Skeletal muscle satellite cell (primary cell): Measurements from ENCODE around the gene GSTO2.

Experiments
- H3K27me3 ChIP-seq: 2 replicates; pipeline ENCODE4 v1.7.0; 2013; ENCODE audit warnings: low read length; ENCODE audit not compliant: control insufficient read depth, insufficient read depth
- H3K36me3 ChIP-seq: 2 replicates; pipeline ENCODE4 v1.7.0; 2013; ENCODE audit warnings: mild to moderate bottlenecking, control low read depth, low read length; ENCODE audit not compliant: insufficient read depth
- H3K4me1 ChIP-seq: 2 replicates; pipeline ENCODE4 v1.7.0; 2013; ENCODE audit warnings: low read length; ENCODE audit not compliant: control insufficient read depth, insufficient read depth
- H3K4me2 ChIP-seq: 2 replicates; pipeline ENCODE4 v1.7.0; 2013; ENCODE audit warnings: mild to moderate bottlenecking, low read length
- H3K4me3 ChIP-seq: 2 replicates; pipeline ENCODE4 v1.7.0; 2013; ENCODE audit warnings: low read length
- H3K9ac ChIP-seq: 2 replicates; pipeline ENCODE4 v1.7.0; 2013; ENCODE audit warnings: mild to moderate bottlenecking, low read depth, low read length, moderate library complexity
- H3K9me3 ChIP-seq: replicated peaks from 2 replicates; pipeline ENCODE4 v1.7.0; 2013; ENCODE audit warnings: mild to moderate bottlenecking, control low read depth, low read length

Gene GSTO2

GRCh38 chr10:104314591-104315485 lies 45.9 kb downstream of the GSTO2 start:
- Histone ChIP-seq H3K4me1 (peaks cover 54% of the 10 kb centered on the region), H3K9ac (no peak overlapping the region), H3K9me3 (no peaks in the 10 kb centered on the region), H3K36me3 (peaks cover 72% of the 10 kb centered on the region), H3K4me3 (no peak overlapping the region), H3K4me2 (no peak overlapping the region), H3K27me3 (no peaks in the 10 kb centered on the region)

GRCh38 chr10:104315486-104315921 lies 46.5 kb downstream of the GSTO2 start:
- Histone ChIP-seq H3K4me1 (peaks cover 54% of the 10 kb centered on the region), H3K4me3 (no peak overlapping the region), H3K9me3 (no peaks in the 10 kb centered on the region), H3K27me3 (no peaks in the 10 kb centered on the region), H3K9ac (no peak overlapping the region), H3K4me2 (no peak overlapping the region), H3K36me3 (peaks cover 71% of the 10 kb centered on the region)

GRCh38 chr10:104316321-104317099 lies 47.5 kb downstream of the GSTO2 start:
- H3K9ac ChIP-seq, result peak overlapping the region; percentile 60
- peaks cover 44% of the 10 kb centered on the region for H3K4me1 ChIP-seq
- H3K36me3 ChIP-seq, result peaks cover 61% of the 10 kb centered on the region

GRCh38 chr10:104317269-104317710 lies 48.3 kb downstream of the GSTO2 start:
- H3K4me3 ChIP-seq, result peak overlapping the region; percentile 47
- H3K9me3 ChIP-seq, result no peaks in the 10 kb centered on the region
- H3K9ac ChIP-seq, result peak overlapping the region; percentile 60
- H3K36me3 ChIP-seq, result peaks cover 62% of the 10 kb centered on the region
- no peaks in the 10 kb centered on the region for H3K27me3 ChIP-seq
- H3K4me2 ChIP-seq, result peak overlapping the region; percentile 68
- peaks cover 51% of the 10 kb centered on the region for H3K4me1 ChIP-seq

More at GRCh38 chr10:104316321-104317099, 47.5 kb downstream of the GSTO2 start:
- H3K4me2 ChIP-seq, result peak overlapping the region; percentile 68
- no peaks in the 10 kb centered on the region for H3K27me3 ChIP-seq
- H3K9me3 ChIP-seq, result no peaks in the 10 kb centered on the region
- peak overlapping the region; percentile 17 for H3K4me3 ChIP-seq

- Histone ChIP-seq H3K9ac (peak overlapping the region; percentile 39), H3K9me3 (no peaks in the 10 kb centered on the region), H3K36me3 (peaks cover 58% of the 10 kb centered on the region), H3K27me3 (no peaks in the 10 kb centered on the region), H3K4me1 (peaks cover 56% of the 10 kb centered on the region), H3K4me3 (peak overlapping the region; percentile 47), H3K4me2 (peak overlapping the region; percentile 68)
Measured at GRCh38 chr10:104317726-104318299, 48.8 kb downstream of the GSTO2 start.

GRCh38 chr10:104318326-104318725 lies 49.3 kb downstream of the GSTO2 start:
- no peak overlapping the region for H3K4me3 ChIP-seq
- H3K27me3 ChIP-seq, result no peaks in the 10 kb centered on the region
- H3K4me2 ChIP-seq, result no peak overlapping the region
- H3K9ac ChIP-seq, result no peak overlapping the region
- peaks cover 62% of the 10 kb centered on the region for H3K4me1 ChIP-seq
- no peaks in the 10 kb centered on the region for H3K9me3 ChIP-seq
- peaks cover 52% of the 10 kb centered on the region for H3K36me3 ChIP-seq

GRCh38 chr10:104318810-104319741 lies 50.1 kb downstream of the GSTO2 start:
- peaks cover 67% of the 10 kb centered on the region for H3K4me1 ChIP-seq
- no peaks in the 10 kb centered on the region for H3K27me3 ChIP-seq
- no peaks in the 10 kb centered on the region for H3K9me3 ChIP-seq
- H3K9ac ChIP-seq, result peak overlapping the region; percentile 38
- H3K4me3 ChIP-seq, result peak overlapping the region; percentile 28
- H3K36me3 ChIP-seq, result peaks cover 51% of the 10 kb centered on the region
- peak overlapping the region; percentile 27 for H3K4me2 ChIP-seq

- Histone ChIP-seq H3K36me3 (peaks cover 46% of the 10 kb centered on the region), H3K4me1 (peaks cover 74% of the 10 kb centered on the region), H3K27me3 (no peaks in the 10 kb centered on the region), H3K4me3 (no peak overlapping the region), H3K9me3 (no peaks in the 10 kb centered on the region), H3K4me2 (no peak overlapping the region), H3K9ac (no peak overlapping the region)
Measured at GRCh38 chr10:104321226-104321625, 52.2 kb downstream of the GSTO2 start.

GRCh38 chr10:104321725-104322415 lies 52.9 kb downstream of the GSTO2 start:
- Histone ChIP-seq H3K4me2 (no peak overlapping the region), H3K9me3 (no peaks in the 10 kb centered on the region), H3K4me1 (peaks cover 74% of the 10 kb centered on the region), H3K9ac (no peak overlapping the region), H3K36me3 (peaks cover 49% of the 10 kb centered on the region), H3K27me3 (no peaks in the 10 kb centered on the region), H3K4me3 (no peak overlapping the region)

GRCh38 chr10:104322416-104322782 lies 53.4 kb downstream of the GSTO2 start:
- no peak overlapping the region for H3K4me3 ChIP-seq
- no peaks in the 10 kb centered on the region for H3K9me3 ChIP-seq
- peaks cover 52% of the 10 kb centered on the region for H3K36me3 ChIP-seq

More at GRCh38 chr10:104322416-104322782, 53.4 kb downstream of the GSTO2 start:
- H3K4me1 ChIP-seq, result peaks cover 74% of the 10 kb centered on the region
- H3K27me3 ChIP-seq, result no peaks in the 10 kb centered on the region
- H3K4me2 ChIP-seq, result no peak overlapping the region
- peak overlapping the region; percentile 30 for H3K9ac ChIP-seq
